ENCODE measurements around the gene KCTD2.

DNA sequence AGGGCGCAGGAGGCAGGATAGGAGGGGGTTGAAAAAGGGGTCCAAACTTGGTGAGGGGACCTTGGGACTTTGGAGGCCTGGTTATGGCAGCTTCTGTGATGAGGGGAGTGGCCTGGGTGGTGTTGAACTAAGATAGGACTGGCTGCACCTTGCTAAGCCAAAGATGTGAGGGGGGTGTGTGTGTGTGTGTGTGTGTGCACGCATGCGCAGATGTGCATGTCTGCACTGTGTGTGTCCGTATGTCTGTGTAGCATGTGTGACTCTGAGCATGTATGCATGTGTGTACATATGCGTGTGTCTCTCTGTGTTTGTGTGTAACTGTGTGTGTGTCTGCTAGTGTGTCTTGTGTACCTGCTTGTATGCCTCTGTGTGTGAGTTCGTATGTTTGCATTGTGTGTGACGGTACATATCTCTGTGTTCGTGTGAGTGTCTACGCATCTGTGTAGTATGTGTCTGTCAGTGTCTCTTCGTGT lies 44.9 kb downstream of the KCTD2 start:
- TF ChIP-seq, protein P1, sequence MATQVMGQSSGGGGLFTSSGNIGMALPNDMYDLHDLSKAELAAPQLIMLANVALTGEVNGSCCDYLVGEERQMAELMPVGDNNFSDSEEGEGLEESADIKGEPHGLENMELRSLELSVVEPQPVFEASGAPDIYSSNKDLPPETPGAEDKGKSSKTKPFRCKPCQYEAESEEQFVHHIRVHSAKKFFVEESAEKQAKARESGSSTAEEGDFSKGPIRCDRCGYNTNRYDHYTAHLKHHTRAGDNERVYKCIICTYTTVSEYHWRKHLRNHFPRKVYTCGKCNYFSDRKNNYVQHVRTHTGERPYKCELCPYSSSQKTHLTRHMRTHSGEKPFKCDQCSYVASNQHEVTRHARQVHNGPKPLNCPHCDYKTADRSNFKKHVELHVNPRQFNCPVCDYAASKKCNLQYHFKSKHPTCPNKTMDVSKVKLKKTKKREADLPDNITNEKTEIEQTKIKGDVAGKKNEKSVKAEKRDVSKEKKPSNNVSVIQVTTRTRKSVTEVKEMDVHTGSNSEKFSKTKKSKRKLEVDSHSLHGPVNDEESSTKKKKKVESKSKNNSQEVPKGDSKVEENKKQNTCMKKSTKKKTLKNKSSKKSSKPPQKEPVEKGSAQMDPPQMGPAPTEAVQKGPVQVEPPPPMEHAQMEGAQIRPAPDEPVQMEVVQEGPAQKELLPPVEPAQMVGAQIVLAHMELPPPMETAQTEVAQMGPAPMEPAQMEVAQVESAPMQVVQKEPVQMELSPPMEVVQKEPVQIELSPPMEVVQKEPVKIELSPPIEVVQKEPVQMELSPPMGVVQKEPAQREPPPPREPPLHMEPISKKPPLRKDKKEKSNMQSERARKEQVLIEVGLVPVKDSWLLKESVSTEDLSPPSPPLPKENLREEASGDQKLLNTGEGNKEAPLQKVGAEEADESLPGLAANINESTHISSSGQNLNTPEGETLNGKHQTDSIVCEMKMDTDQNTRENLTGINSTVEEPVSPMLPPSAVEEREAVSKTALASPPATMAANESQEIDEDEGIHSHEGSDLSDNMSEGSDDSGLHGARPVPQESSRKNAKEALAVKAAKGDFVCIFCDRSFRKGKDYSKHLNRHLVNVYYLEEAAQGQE (IDR thresholded peaks at IDR 0.05; ENCODE audit: insufficient read depth in 1 of 2, low read depth in 2 of 2, low read length in 2 of 2), result no peak
- no peak for TF ChIP-seq POLR2AphosphoS5 (IDR thresholded peaks at IDR 0.05; ENCODE audit: low read depth, low read length)
- no peak for TF ChIP-seq SIN3A (IDR thresholded peaks at IDR 0.05; ENCODE audit: borderline replicate concordance, insufficient read depth, low read length)
